Endothelial cell (in vitro differentiated cells): ENCODE data around the gene ITPRID1. TPM values are rescaled to one million over a fixed set of nuclear protein-coding genes. Genes with fewer than 3 reads are reported as not detected.

Source experiments
- DNase-seq: peaks from one replicate; pipeline ENCODE4 v3.0.0; 2021; ENCODE audit warnings: low spot score
- H3K27ac Mint-ChIP-seq: one replicate; pipeline ENCODE4 v1.8.0; 2021; ENCODE audit warnings: mixed read lengths, inconsistent platforms; ENCODE audit not compliant: unreplicated experiment
- H3K27me3 Mint-ChIP-seq: one replicate; pipeline ENCODE4 v1.8.0; 2021; ENCODE audit warnings: mild to moderate bottlenecking, moderate library complexity, mixed read lengths, inconsistent platforms; ENCODE audit not compliant: unreplicated experiment
- H3K36me3 Mint-ChIP-seq: one replicate; pipeline ENCODE4 v1.8.0; 2021; ENCODE audit warnings: mild to moderate bottlenecking, low read depth, mixed read lengths, inconsistent platforms; ENCODE audit not compliant: unreplicated experiment
- H3K4me1 Mint-ChIP-seq: one replicate; pipeline ENCODE4 v1.8.0; 2021; ENCODE audit warnings: mild to moderate bottlenecking, mixed read lengths, inconsistent platforms; ENCODE audit not compliant: unreplicated experiment
- H3K4me3 Mint-ChIP-seq: one replicate; pipeline ENCODE4 v1.8.0; 2021; ENCODE audit warnings: mild to moderate bottlenecking, mixed read lengths, inconsistent platforms; ENCODE audit not compliant: unreplicated experiment
- H3K9me3 Mint-ChIP-seq: one replicate; pipeline ENCODE4 v1.8.0; 2021; ENCODE audit warnings: mixed read lengths, inconsistent platforms; ENCODE audit not compliant: unreplicated experiment
- total RNA-seq: library from RNA; stranded (reverse); fragmentation: NEBNext Ultra II Directional; extraction: Animal tissue kit (Norgen Biotek cat#: 25700); gene quantifications from one replicate; pipeline ENCODE4 v1.2.1, GENCODE V29; 2021; ENCODE audit not compliant: unreplicated experiment
- TF ChIP-seq, protein P1 (sequence below): fragments of 200-600 bp; sonication (generic); IDR thresholded peaks from one replicate; pipeline ENCODE4 v1.5.0; 2021; ENCODE audit warnings: antibody characterized with exemption; ENCODE audit not compliant: unreplicated experiment

The ITPRID1 gene
- total RNA-seq, 1 donor from 2014 or later = not detected

DNA sequence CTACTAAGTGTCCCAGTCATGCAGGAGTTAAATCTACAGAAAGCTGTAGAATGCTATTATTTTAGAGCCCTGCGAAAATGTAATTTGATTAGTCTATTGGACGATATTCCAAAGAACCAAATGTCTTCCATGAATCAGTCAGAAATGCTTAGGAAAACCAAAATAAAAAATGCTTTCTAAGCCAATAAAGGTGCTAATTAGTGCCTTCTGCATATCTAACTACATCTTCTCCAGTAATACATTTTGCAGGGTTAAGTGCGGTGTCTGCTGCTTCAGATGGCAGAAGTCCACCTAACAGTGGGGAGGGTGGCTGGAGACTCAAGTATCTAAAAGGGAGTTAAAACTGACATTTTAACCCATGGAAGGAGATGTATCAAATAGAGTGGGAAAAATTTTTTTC is 50.1 kb downstream of the ITPRID1 start:
- H3K9me3 Mint-ChIP-seq = no peaks in the 10 kb centered on the region
- H3K36me3 Mint-ChIP-seq = no peaks in the 10 kb centered on the region
- peaks cover 2% of the 10 kb centered on the region for H3K27me3 Mint-ChIP-seq
- no peak overlapping the region for H3K4me3 Mint-ChIP-seq
- TF ChIP-seq, protein P1, sequence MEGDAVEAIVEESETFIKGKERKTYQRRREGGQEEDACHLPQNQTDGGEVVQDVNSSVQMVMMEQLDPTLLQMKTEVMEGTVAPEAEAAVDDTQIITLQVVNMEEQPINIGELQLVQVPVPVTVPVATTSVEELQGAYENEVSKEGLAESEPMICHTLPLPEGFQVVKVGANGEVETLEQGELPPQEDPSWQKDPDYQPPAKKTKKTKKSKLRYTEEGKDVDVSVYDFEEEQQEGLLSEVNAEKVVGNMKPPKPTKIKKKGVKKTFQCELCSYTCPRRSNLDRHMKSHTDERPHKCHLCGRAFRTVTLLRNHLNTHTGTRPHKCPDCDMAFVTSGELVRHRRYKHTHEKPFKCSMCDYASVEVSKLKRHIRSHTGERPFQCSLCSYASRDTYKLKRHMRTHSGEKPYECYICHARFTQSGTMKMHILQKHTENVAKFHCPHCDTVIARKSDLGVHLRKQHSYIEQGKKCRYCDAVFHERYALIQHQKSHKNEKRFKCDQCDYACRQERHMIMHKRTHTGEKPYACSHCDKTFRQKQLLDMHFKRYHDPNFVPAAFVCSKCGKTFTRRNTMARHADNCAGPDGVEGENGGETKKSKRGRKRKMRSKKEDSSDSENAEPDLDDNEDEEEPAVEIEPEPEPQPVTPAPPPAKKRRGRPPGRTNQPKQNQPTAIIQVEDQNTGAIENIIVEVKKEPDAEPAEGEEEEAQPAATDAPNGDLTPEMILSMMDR = no peak
- no peak for DNase-seq
- H3K4me1 Mint-ChIP-seq = no peaks in the 10 kb centered on the region
- H3K27ac Mint-ChIP-seq = no peak overlapping the region

- TF ChIP-seq, protein P1 = no peak
- no peak overlapping the region for H3K27ac Mint-ChIP-seq
- no peaks in the 10 kb centered on the region for H3K9me3 Mint-ChIP-seq
- H3K4me3 Mint-ChIP-seq = no peak overlapping the region
- no peaks in the 10 kb centered on the region for H3K4me1 Mint-ChIP-seq
- no peaks in the 10 kb centered on the region for H3K36me3 Mint-ChIP-seq
- no peak for DNase-seq
- H3K27me3 Mint-ChIP-seq = peaks cover 2% of the 10 kb centered on the region
Measured at GRCh38 chr7:31564661-31565060, 50.8 kb downstream of the ITPRID1 start.

DNA sequence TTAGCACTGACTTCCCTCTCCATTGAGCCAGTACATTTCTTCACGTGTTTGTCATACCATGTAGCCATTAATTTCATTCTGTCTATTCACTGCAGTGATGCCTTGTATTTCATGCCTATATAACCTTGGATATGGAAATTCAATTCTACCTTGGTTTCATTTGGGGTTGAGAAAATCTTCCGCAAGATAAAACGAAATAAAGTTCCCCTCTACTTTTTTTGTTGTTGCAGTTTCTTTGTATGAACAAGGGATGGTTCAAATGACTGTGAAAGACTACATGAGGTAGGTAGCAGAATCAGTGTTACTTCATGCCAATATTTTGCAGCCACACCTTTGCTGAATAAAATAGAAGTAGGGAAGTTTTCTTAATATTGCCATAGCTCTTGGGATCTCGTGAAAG is 55.6 kb downstream of the ITPRID1 start:
- no peaks in the 10 kb centered on the region for H3K36me3 Mint-ChIP-seq
- H3K4me1 Mint-ChIP-seq = no peaks in the 10 kb centered on the region
- no peaks in the 10 kb centered on the region for H3K9me3 Mint-ChIP-seq
- H3K27ac Mint-ChIP-seq = no peak overlapping the region
- no peak overlapping the region for H3K4me3 Mint-ChIP-seq
- H3K27me3 Mint-ChIP-seq = no peaks in the 10 kb centered on the region
- TF ChIP-seq, protein P1 = no peak
- DNase-seq = no peak

DNA sequence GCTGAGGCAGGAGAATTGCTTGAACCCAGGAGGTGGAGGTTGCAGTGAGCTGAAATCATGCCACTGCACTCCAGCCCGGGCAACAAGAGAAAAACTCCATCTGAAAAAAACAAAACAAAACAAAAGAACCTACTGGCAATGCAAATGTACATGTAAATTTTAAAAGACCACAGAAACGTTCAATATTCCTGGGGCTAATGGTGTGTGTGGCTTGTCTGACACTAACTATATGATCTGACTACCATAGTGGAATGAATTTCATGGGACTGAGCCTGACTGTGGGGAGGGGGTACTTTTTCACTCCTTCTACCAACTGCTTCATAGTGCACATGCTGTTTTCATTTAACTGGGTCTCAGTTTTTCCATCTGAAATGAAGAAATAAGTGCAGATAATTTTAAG is 69.6 kb downstream of the ITPRID1 start:
- TF ChIP-seq, protein P1 = no peak
- no peaks in the 10 kb centered on the region for H3K4me1 Mint-ChIP-seq
- no peaks in the 10 kb centered on the region for H3K9me3 Mint-ChIP-seq
- H3K27me3 Mint-ChIP-seq = no peaks in the 10 kb centered on the region
- no peak for DNase-seq
- no peaks in the 10 kb centered on the region for H3K36me3 Mint-ChIP-seq
- no peak overlapping the region for H3K4me3 Mint-ChIP-seq
- no peak overlapping the region for H3K27ac Mint-ChIP-seq

GRCh38 chr7:31583942-31584341 is 70.1 kb downstream of the ITPRID1 start:
- no peaks in the 10 kb centered on the region for H3K4me1 Mint-ChIP-seq
- no peaks in the 10 kb centered on the region for H3K9me3 Mint-ChIP-seq
- H3K4me3 Mint-ChIP-seq = no peak overlapping the region
- no peak overlapping the region for H3K27ac Mint-ChIP-seq
- H3K27me3 Mint-ChIP-seq = no peaks in the 10 kb centered on the region
- no peaks in the 10 kb centered on the region for H3K36me3 Mint-ChIP-seq
- no peak for DNase-seq
- TF ChIP-seq, protein P1 = no peak
